HG03280 (cell line): ENCODE data around the gene RMC1.
"Not testable (repeated sequence)": the region's sequence is repeated elsewhere in the genome, so short reads cannot be mapped to it uniquely, and the experiment has no call there.

Experiments
- ATAC-seq: cut with Tn5 transposase; IDR thresholded peaks from one replicate; pipeline ENCODE4 v1.9.1; 2021; ENCODE audit warnings: mild to moderate bottlenecking, moderate library complexity; ENCODE audit not compliant: unreplicated experiment

The RMC1 gene

GRCh38 chr18:23553887-23554286 is 50.6 kb downstream of the RMC1 start:
- ATAC-seq: no peak

GRCh38 chr18:23556145-23556780 is 53.0 kb downstream of the RMC1 start:
- no peak for ATAC-seq

- ATAC-seq: not testable (repeated sequence)
These were observed 54.2 kb downstream of the RMC1 start for GRCh38 chr18:23557511-23557910.

GRCh38 chr18:23560186-23560585 is 56.9 kb downstream of the RMC1 start:
- ATAC-seq: no peak

- ATAC-seq: no peak
These were observed 60.2 kb downstream of the RMC1 start for GRCh38 chr18:23563377-23564043.

- no peak for ATAC-seq
These were observed 62.7 kb downstream of the RMC1 start for GRCh38 chr18:23565916-23566547.

- no peak for ATAC-seq
These were observed 64.4 kb downstream of the RMC1 start for GRCh38 chr18:23567671-23568070.

GRCh38 chr18:23568281-23569138 is 65.2 kb downstream of the RMC1 start:
- no peak for ATAC-seq

- ATAC-seq: no peak
These were observed 66.2 kb downstream of the RMC1 start for GRCh38 chr18:23569299-23570063.

- ATAC-seq: no peak
These were observed 67.7 kb downstream of the RMC1 start for GRCh38 chr18:23570912-23571504.

GRCh38 chr18:23572012-23572411 is 68.7 kb downstream of the RMC1 start:
- no peak for ATAC-seq

- no peak for ATAC-seq
These were observed 69.3 kb downstream of the RMC1 start for GRCh38 chr18:23572570-23572969.

GRCh38 chr18:23573020-23573419 is 69.7 kb downstream of the RMC1 start:
- ATAC-seq: no peak

- no peak for ATAC-seq
These were observed 70.5 kb downstream of the RMC1 start for GRCh38 chr18:23573626-23574431.

GRCh38 chr18:23574611-23575308 is 71.4 kb downstream of the RMC1 start:
- ATAC-seq: no peak

GRCh38 chr18:23575309-23575651 is 72.0 kb downstream of the RMC1 start:
- ATAC-seq: no peak

- not testable (repeated sequence) for ATAC-seq
These were observed 74.2 kb downstream of the RMC1 start for GRCh38 chr18:23577521-23577920.

GRCh38 chr18:23578067-23578701 is 74.9 kb downstream of the RMC1 start:
- ATAC-seq: no peak
